Loucy (cell line): Measurements from ENCODE around the gene PCMT1.

Experiments
- H2AFZ ChIP-seq: fragments of 200-600 bp; sonication (generic); 2 replicates; pipeline ENCODE4 v1.6.0; 2016; ENCODE audit warnings: antibody characterized with exemption, mild to moderate bottlenecking, low read length, moderate library complexity
- H3F3A ChIP-seq: fragments of 200-600 bp; 2 replicates; pipeline ENCODE4 v1.6.0; 2016; ENCODE audit warnings: antibody characterized with exemption, low read depth, mild to moderate bottlenecking
- H3K27me3 ChIP-seq: fragments of 200-600 bp; sonication (generic); 2 replicates; pipeline ENCODE4 v1.6.1; 2014; ENCODE audit warnings: low read length, mild to moderate bottlenecking; ENCODE audit not compliant: insufficient read depth, poor library complexity, severe bottlenecking
- H3K36me3 ChIP-seq: fragments of 200-600 bp; sonication (generic); 2 replicates; pipeline ENCODE4 v1.6.1; 2016; ENCODE audit warnings: low read length; ENCODE audit not compliant: insufficient read depth
- H3K4me1 ChIP-seq: fragments of 200-600 bp; sonication (generic); 2 replicates; pipeline ENCODE4 v1.5.1; 2014; ENCODE audit warnings: low read length, mild to moderate bottlenecking; ENCODE audit not compliant: insufficient read depth, poor library complexity, severe bottlenecking
- H3K4me2 ChIP-seq: fragments of 200-600 bp; sonication (generic); 2 replicates; pipeline ENCODE4 v1.6.0; 2014; ENCODE audit warnings: antibody characterized with exemption, low read length, low read depth, mild to moderate bottlenecking; ENCODE audit not compliant: poor library complexity, severe bottlenecking
- H3K4me3 ChIP-seq: fragments of 200-600 bp; sonication (generic); 2 replicates; pipeline ENCODE4 v1.5.1; 2014; ENCODE audit warnings: low read length, mild to moderate bottlenecking, mixed read lengths; ENCODE audit not compliant: poor library complexity, severe bottlenecking
- H3K79me2 ChIP-seq: fragments of 200-600 bp; sonication (generic); 2 replicates; pipeline ENCODE4 v1.6.1; 2014; ENCODE audit warnings: low read length; ENCODE audit not compliant: insufficient read depth
- H3K9ac ChIP-seq: fragments of 200-600 bp; sonication (generic); 2 replicates; pipeline ENCODE4 v1.6.0; 2014; ENCODE audit warnings: mild to moderate bottlenecking, low read depth, low read length, moderate library complexity; ENCODE audit not compliant: poor library complexity, severe bottlenecking
- H3K9me2 ChIP-seq: fragments of 200-600 bp; sonication (generic); replicated peaks from 2 replicates; pipeline ENCODE4 v1.6.1; 2016; ENCODE audit warnings: low read depth, low read length, mixed read lengths
- H3K9me3 ChIP-seq: fragments of 200-600 bp; sonication (generic); 2 replicates; pipeline ENCODE4 v1.6.1; 2014; ENCODE audit warnings: mild to moderate bottlenecking, antibody characterized with exemption, low read length, low read depth; ENCODE audit not compliant: insufficient read depth
- H4K20me1 ChIP-seq: fragments of 200-600 bp; sonication (generic); 2 replicates; pipeline ENCODE4 v1.6.0; 2014; ENCODE audit warnings: antibody characterized with exemption, low read length, mild to moderate bottlenecking; ENCODE audit not compliant: insufficient read depth, poor library complexity, severe bottlenecking
- CTCF ChIP-seq: fragments of 200-600 bp; sonication (generic); conservative IDR thresholded peaks from 2 replicates; pipeline ENCODE4 v1.5.1; 2014; ENCODE audit warnings: mild to moderate bottlenecking, antibody characterized with exemption, low read length
- EZH2phosphoT487 ChIP-seq: fragments of 200-600 bp; IDR thresholded peaks from 2 replicates; pipeline ENCODE4 v1.6.1; 2018; ENCODE audit warnings: antibody characterized with exemption, mild to moderate bottlenecking, moderate library complexity, borderline replicate concordance

The PCMT1 gene

GRCh38 chr6:149763866-149764265, 14.3 kb downstream of the PCMT1 start:
- H3K36me3 ChIP-seq = peaks cover 30% of the 10 kb centered on the region
- H3K4me1 ChIP-seq = peaks cover 16% of the 10 kb centered on the region
- peaks cover 39% of the 10 kb centered on the region for H4K20me1 ChIP-seq
- H3K79me2 ChIP-seq = peaks cover 78% of the 10 kb centered on the region
- TF ChIP-seq EZH2phosphoT487 (no peak), CTCF (no peak)
- H2AFZ ChIP-seq = no peak overlapping the region
- no peaks in the 10 kb centered on the region for H3F3A ChIP-seq
- H3K27me3 ChIP-seq = no peaks in the 10 kb centered on the region
- H3K4me2 ChIP-seq = no peak overlapping the region
- no peak overlapping the region for H3K4me3 ChIP-seq
- H3K9ac ChIP-seq = no peak overlapping the region
- no peaks in the 10 kb centered on the region for H3K9me2 ChIP-seq
- H3K9me3 ChIP-seq = peaks cover 9% of the 10 kb centered on the region

GRCh38 chr6:149766156-149766769, 16.7 kb downstream of the PCMT1 start:
- Histone ChIP-seq H3K4me2 (no peak overlapping the region), H3K36me3 (peaks cover 25% of the 10 kb centered on the region), H3K27me3 (no peaks in the 10 kb centered on the region), H3K9ac (no peak overlapping the region), H3K4me3 (no peak overlapping the region), H3K79me2 (peaks cover 75% of the 10 kb centered on the region), H3K9me2 (no peaks in the 10 kb centered on the region), H3K9me3 (peaks cover 9% of the 10 kb centered on the region), H2AFZ (no peak overlapping the region), H4K20me1 (peaks cover 28% of the 10 kb centered on the region), H3K4me1 (peaks cover 9% of the 10 kb centered on the region), H3F3A (no peaks in the 10 kb centered on the region)
- TF ChIP-seq CTCF (no peak), EZH2phosphoT487 (no peak)

GRCh38 chr6:149769676-149770075, 20.1 kb downstream of the PCMT1 start:
- no peak for TF ChIP-seq CTCF
- no peak for TF ChIP-seq EZH2phosphoT487
- H3K79me2 ChIP-seq = peaks cover 50% of the 10 kb centered on the region

More at GRCh38 chr6:149769676-149770075, 20.1 kb downstream of the PCMT1 start:
- Histone ChIP-seq H3K4me1 (no peaks in the 10 kb centered on the region), H3K9ac (no peak overlapping the region), H3K36me3 (peaks cover 53% of the 10 kb centered on the region), H3K4me3 (no peak overlapping the region), H3F3A (no peaks in the 10 kb centered on the region), H3K9me3 (peaks cover 9% of the 10 kb centered on the region), H3K9me2 (no peaks in the 10 kb centered on the region), H4K20me1 (peaks cover 10% of the 10 kb centered on the region), H3K27me3 (no peaks in the 10 kb centered on the region), H3K4me2 (no peak overlapping the region), H2AFZ (no peak overlapping the region)
